Naive thymus-derived CD4-positive, alpha-beta T cell (primary cell): Measurements from ENCODE around the gene MYO1H. TPM values are rescaled to one million over a fixed set of nuclear protein-coding genes. Genes with fewer than 3 reads are reported as not detected.

ENCODE experiments used
- ATAC-seq: fragments of 150-1000 bp; cut with Tn5 transposase; 2 replicates; pipeline ENCODE4 v1.10.0; 2021; ENCODE audit warnings: mild to moderate bottlenecking, moderate library complexity
- CTCF ChIA-PET: fragments of 350-600 bp; sonication (Branson Sonifier 250); formaldehyde crosslinking; loops from one replicate; lab custom pipeline; 2021; ENCODE audit warnings: antibody characterized with exemption; lab: Charles Lee
- POLR2A ChIA-PET: fragments of 350-600 bp; sonication (Branson Sonifier 250); formaldehyde crosslinking; loops from one replicate; lab custom pipeline; 2021; ENCODE audit warnings: antibody characterized with exemption, inconsistent platforms; lab: Charles Lee
- DNase-seq, 9 donors: peaks; one replicate each; pipeline versions ENCODE4 v3.0.0 to v3.0.0-alpha.2; 2020 to 2022; ENCODE audit warnings: mixed read lengths in 1 of 9
- H3K27ac ChIP-seq: one replicate; pipeline ENCODE4 v1.7.0; 2013; ENCODE audit warnings: mild to moderate bottlenecking, low read depth, low read length, moderate library complexity
- H3K27me3 ChIP-seq, 2 donors: one replicate each; pipeline ENCODE4 v1.7.0; 2013; ENCODE audit warnings: low read length in 2 of 2, mild to moderate bottlenecking in 2 of 2, moderate library complexity in 2 of 2; ENCODE audit not compliant: control insufficient read depth in 2 of 2, insufficient read depth in 2 of 2
- H3K36me3 ChIP-seq, 3 experiments: 1 replicate in 2 of 3; 2 replicates in 1 of 3; pipeline ENCODE4 v1.7.0; 2013; ENCODE audit warnings: low read length in 3 of 3, mild to moderate bottlenecking in 3 of 3, moderate library complexity in 1 of 3; ENCODE audit not compliant: insufficient read depth in 3 of 3, control insufficient read depth in 2 of 3
- H3K4me1 ChIP-seq, 2 donors: one replicate each; pipeline ENCODE4 v1.7.0; 2013; ENCODE audit warnings: low read length in 2 of 2, mild to moderate bottlenecking in 2 of 2, moderate library complexity in 1 of 2; ENCODE audit not compliant: control insufficient read depth in 2 of 2, insufficient read depth in 2 of 2
- H3K4me3 ChIP-seq: 2 replicates; pipeline ENCODE4 v1.7.0; 2013; ENCODE audit warnings: mild to moderate bottlenecking, low read length
- H3K9me3 ChIP-seq, 3 experiments: 1 replicate in 2 of 3; 2 replicates in 1 of 3; pipeline ENCODE4 v1.7.0; 2013; ENCODE audit warnings: low read length in 3 of 3; ENCODE audit not compliant: control insufficient read depth in 2 of 3
- H3K27ac Mint-ChIP-seq, 9 donors: one replicate each; pipeline ENCODE4 v1.8.0; 2020 to 2022; ENCODE audit warnings: mixed read lengths in 9 of 9, mild to moderate bottlenecking in 8 of 9, moderate library complexity in 5 of 9, inconsistent platforms in 2 of 9
- H3K27me3 Mint-ChIP-seq, 5 donors: one replicate each; pipeline ENCODE4 v1.8.0; 2021 to 2022; ENCODE audit warnings: mixed read lengths in 5 of 5, mild to moderate bottlenecking in 1 of 5
- H3K36me3 Mint-ChIP-seq, 5 donors: one replicate each; pipeline ENCODE4 v1.8.0; 2020 to 2022; ENCODE audit warnings: mixed read lengths in 5 of 5, mild to moderate bottlenecking in 3 of 5, inconsistent platforms in 1 of 5
- H3K4me1 Mint-ChIP-seq, 7 donors: one replicate each; pipeline ENCODE4 v1.8.0; 2020 to 2022; ENCODE audit warnings: mixed read lengths in 7 of 7, mild to moderate bottlenecking in 3 of 7, inconsistent platforms in 1 of 7
- H3K4me3 Mint-ChIP-seq, 10 donors: one replicate each; pipeline ENCODE4 v1.8.0; 2020 to 2022; ENCODE audit warnings: mild to moderate bottlenecking in 10 of 10, mixed read lengths in 10 of 10, moderate library complexity in 6 of 10, inconsistent platforms in 2 of 10
- H3K9me3 Mint-ChIP-seq, 11 donors: one replicate each; pipeline ENCODE4 v1.8.0; 2020 to 2022; ENCODE audit warnings: mixed read lengths in 11 of 11, mild to moderate bottlenecking in 4 of 11, inconsistent platforms in 1 of 11, moderate library complexity in 1 of 11
- intact Hi-C, 2 donors: fragments of 100-400 bp; cut with micrococcal nuclease; formaldehyde crosslinking; loops; one replicate each; pipeline ENCODE4 v1.15.1; 2023
- polyA plus RNA-seq, 2 donors: library from polyadenylated mRNA; unstranded; fragments of 300-500 nt; fragmentation: Illumina TruSeq; gene quantifications; one replicate each; pipeline ENCODE4 v1.2.3, GENCODE V29; 2021
- total RNA-seq, 6 experiments: library from RNA in 5 of 6; stranded (reverse) in 5 of 6; gene quantifications; 1 replicate in 5 of 6; 2 replicates in 1 of 6; pipeline ENCODE4 v1.2.3 and lab custom pipeline; 2021 to 2026

The MYO1H gene
- total and polyA plus RNA-seq, 7 experiments from 2014 or later = 0.49 TPM; not detected in 6

DNA sequence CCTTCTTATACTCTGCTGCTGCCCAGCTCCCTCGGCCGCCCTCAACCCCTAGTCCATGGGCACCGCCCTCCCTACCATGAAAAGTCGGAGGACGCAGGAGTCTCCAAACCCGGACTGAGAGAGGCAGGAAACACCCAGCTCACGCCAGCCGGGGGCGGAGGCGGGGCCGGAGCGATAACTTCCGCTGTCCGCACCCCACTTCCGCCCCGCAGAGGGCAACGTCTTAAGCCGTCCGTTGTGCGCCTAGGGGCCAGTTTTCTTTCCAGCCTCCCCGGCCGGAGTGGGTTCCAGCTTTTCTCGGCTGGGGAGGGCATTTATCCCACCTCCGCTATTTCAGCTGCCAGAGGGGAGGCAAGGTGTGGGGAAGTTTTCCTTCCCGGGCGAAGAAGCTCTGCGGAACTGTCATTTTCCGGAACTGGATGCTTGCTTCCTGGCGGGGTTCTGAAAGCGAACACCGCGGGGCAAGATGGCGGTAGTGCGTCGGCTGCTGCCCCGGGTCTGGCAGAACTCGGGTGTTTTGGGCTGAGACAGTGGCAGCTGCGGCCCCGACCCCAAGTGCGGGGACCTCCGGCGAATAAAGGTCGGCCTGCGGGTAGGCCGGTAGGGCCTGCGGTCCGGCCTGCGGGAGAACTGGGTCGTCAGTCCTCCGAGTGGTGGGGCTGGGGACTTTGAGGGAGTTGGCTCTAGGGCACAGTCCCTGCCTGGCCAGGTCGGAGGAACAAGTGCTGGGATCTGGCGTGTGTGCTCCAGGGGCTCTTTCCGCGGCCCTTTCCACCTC, 129.7 kb downstream of the MYO1H start, which contains the start of the genes KCTD10 and UBE3B:
TSS of gene KCTD10 (minus strand) at position 116 of the 778 bp plus-strand sequence. CDS start at position 78, 38 bp downstream.
TSS of gene UBE3B (plus strand) at position 450 of the 778 bp plus-strand sequence. CDS start 5,918 bp downstream, outside the sequence.
- peaks cover 24 to 60% (median 49%) of the 10 kb centered on the region in 7 donors for H3K4me1 Mint-ChIP-seq
- H3K9me3 Mint-ChIP-seq = no peaks in the 10 kb centered on the region
- POLR2A ChIA-PET = interaction anchor here (1.2 to 2.2 kb wide), 2 partner anchors 44 to 96 kb away, joined by 3 to 9 read pairs; partner anchors contain the start of genes MMAB and MVK
- intact Hi-C loops = loop anchor here (1.0 to 5.0 kb wide), 9 partner anchors 45 to 1715 kb away; partner anchors contain the start of genes FAM222A (in 2 of the 2), MMAB (in 2 of the 2), MVK (in 2 of the 2) and C12orf76 (in 1 of the 2)
- Histone ChIP-seq H3K9me3 (no peaks in the 10 kb centered on the region), H3K4me1 (peaks cover 21 to 26% of the 10 kb centered on the region in 2 donors), H3K4me3 (peak within 1 kb of the TSS; percentile 93), H3K27me3 (no peaks in the 10 kb centered on the region), H3K36me3 (peaks cover 0 to 15% (median 0%) of the 10 kb centered on the region in 3 experiments), H3K27ac (peak within 1 kb of the TSS; percentile 90)
- H3K36me3 Mint-ChIP-seq = no peaks in the 10 kb centered on the region
- peak within 1 kb of the TSS; percentile 89 to 99 (median 96) for H3K4me3 Mint-ChIP-seq
- peak within 1 kb of the TSS; percentile 96 to 99 (median 98) for H3K27ac Mint-ChIP-seq
- H3K27me3 Mint-ChIP-seq = no peaks in the 10 kb centered on the region
- DNase-seq = peak; percentile 81 to 90 (median 87)
- ATAC-seq = peak; percentile 97
- CTCF ChIA-PET = interaction anchor here (1.0 kb wide), 1 partner anchor 49 kb away, joined by 3 read pairs; no protein-coding TSS in a partner anchor

GRCh38 chr12:109477963-109478315, 130.2 kb downstream of the MYO1H start:
- ChIA-PET CTCF (no interaction called here), POLR2A (interaction anchor here (1.2 to 2.2 kb wide), 2 partner anchors 45 to 95 kb away, joined by 3 to 9 read pairs; partner anchors contain the start of genes MMAB and MVK)
- H3K4me1 ChIP-seq = peaks cover 21 to 26% of the 10 kb centered on the region in 2 donors
- Mint-ChIP-seq H3K4me3 (peak overlapping the region; percentile 89 to 99 (median 96)), H3K27me3 (no peaks in the 10 kb centered on the region), H3K27ac (peak overlapping the region; percentile 96 to 99 (median 98)), H3K9me3 (no peaks in the 10 kb centered on the region), H3K36me3 (no peaks in the 10 kb centered on the region), H3K4me1 (peaks cover 24 to 58% (median 49%) of the 10 kb centered on the region in 7 donors)
- H3K36me3 ChIP-seq = peaks cover 0 to 12% (median 0%) of the 10 kb centered on the region in 3 experiments
- ATAC-seq (no peak), DNase-seq (no peak)
- H3K9me3 ChIP-seq = no peaks in the 10 kb centered on the region
- intact Hi-C loops = loop anchor here (1.0 to 5.0 kb wide), 9 partner anchors 45 to 1716 kb away; partner anchors contain the start of genes FAM222A (in 2 of the 2), MMAB (in 2 of the 2), MVK (in 2 of the 2) and C12orf76 (in 1 of the 2)
- H3K27me3 ChIP-seq = no peaks in the 10 kb centered on the region
- H3K27ac ChIP-seq = peak overlapping the region; percentile 90
- peak overlapping the region; percentile 93 for H3K4me3 ChIP-seq

GRCh38 chr12:109479761-109480160, 132.1 kb downstream of the MYO1H start:
- Mint-ChIP-seq H3K9me3 (no peaks in the 10 kb centered on the region), H3K4me3 (peak overlapping the region in 6 of 10 donors; percentile 21 to 99 (median 84)), H3K27me3 (no peaks in the 10 kb centered on the region), H3K27ac (peak overlapping the region in 2 of 9 donors; percentile 14 to 43), H3K4me1 (peaks cover 22 to 53% (median 43%) of the 10 kb centered on the region in 7 donors), H3K36me3 (peaks cover under 1 to 11% (median 6%) of the 10 kb centered on the region in 5 donors)
- Histone ChIP-seq H3K36me3 (peaks cover 0 to 27% (median 11%) of the 10 kb centered on the region in 3 experiments), H3K4me3 (no peak overlapping the region), H3K4me1 (peaks cover 21 to 26% of the 10 kb centered on the region in 2 donors), H3K9me3 (no peaks in the 10 kb centered on the region), H3K27ac (no peak overlapping the region), H3K27me3 (no peaks in the 10 kb centered on the region)
- intact Hi-C loops = loop anchor here (5.0 kb wide), 3 partner anchors 47 to 1717 kb away; partner anchors contain the start of genes ISCU (in 1 of the 2), PRDM4 (in 1 of the 2) and SART3 (in 1 of the 2)
- POLR2A ChIA-PET = no interaction called here
- no peak for DNase-seq
- no peak for ATAC-seq
- CTCF ChIA-PET = no interaction called here

- Mint-ChIP-seq H3K36me3 (peaks cover 4 to 17% (median 9%) of the 10 kb centered on the region in 5 donors), H3K4me1 (peaks cover 22 to 50% (median 41%) of the 10 kb centered on the region in 7 donors), H3K27ac (no peak overlapping the region), H3K9me3 (no peaks in the 10 kb centered on the region), H3K27me3 (no peaks in the 10 kb centered on the region), H3K4me3 (peak overlapping the region in 1 of 10 donors; percentile 96)
- ChIA-PET CTCF (interaction anchor here (0.9 kb wide), 1 partner anchor 47 kb away, joined by 3 read pairs; no protein-coding TSS in a partner anchor), POLR2A (no interaction called here)
- peaks cover 5 to 33% (median 17%) of the 10 kb centered on the region in 3 experiments for H3K36me3 ChIP-seq
- H3K27ac ChIP-seq = no peak overlapping the region
- no peaks in the 10 kb centered on the region for H3K9me3 ChIP-seq
- DNase-seq (no peak), ATAC-seq (no peak)
- no peak overlapping the region for H3K4me3 ChIP-seq
- no peaks in the 10 kb centered on the region for H3K27me3 ChIP-seq
- H3K4me1 ChIP-seq = peaks cover 21 to 26% of the 10 kb centered on the region in 2 donors
- intact Hi-C loops = no loop called here
These were observed 132.7 kb downstream of the MYO1H start for GRCh38 chr12:109480356-109480755.

- Histone ChIP-seq H3K27me3 (no peaks in the 10 kb centered on the region), H3K27ac (no peak overlapping the region), H3K36me3 (peaks cover 19 to 48% (median 29%) of the 10 kb centered on the region in 3 experiments), H3K4me1 (peaks cover 8 to 14% of the 10 kb centered on the region in 2 donors), H3K9me3 (no peaks in the 10 kb centered on the region), H3K4me3 (no peak overlapping the region)
- Mint-ChIP-seq H3K4me3 (no peak overlapping the region), H3K4me1 (peaks cover 11 to 35% (median 26%) of the 10 kb centered on the region in 7 donors), H3K36me3 (peaks cover 6 to 29% (median 9%) of the 10 kb centered on the region in 5 donors), H3K27ac (no peak overlapping the region), H3K9me3 (no peaks in the 10 kb centered on the region), H3K27me3 (no peaks in the 10 kb centered on the region)
- DNase-seq (no peak), ATAC-seq (no peak)
- intact Hi-C loops = no loop called here
- POLR2A ChIA-PET = no interaction called here
- CTCF ChIA-PET = no interaction called here
These were observed 134.2 kb downstream of the MYO1H start for GRCh38 chr12:109481863-109482262.

DNA sequence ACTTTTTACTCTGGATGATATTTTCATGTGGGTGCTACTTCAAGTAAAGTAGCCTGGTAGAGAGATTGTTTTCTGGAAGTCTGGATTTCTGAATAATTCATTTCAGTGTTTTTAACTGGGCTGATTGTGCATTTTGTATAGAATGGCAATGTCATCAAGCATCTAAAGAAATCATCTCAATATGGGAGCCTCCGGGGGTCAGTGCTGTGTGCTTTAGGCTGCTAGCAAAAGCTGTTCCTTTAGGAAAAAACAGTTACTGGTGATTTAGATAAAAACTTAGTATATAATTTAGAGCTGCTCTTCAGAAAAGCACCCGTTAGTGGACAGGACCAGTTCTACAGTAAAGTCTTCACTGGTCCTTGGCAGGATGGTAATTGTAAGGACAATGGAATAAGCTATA, 134.8 kb downstream of the MYO1H start:
- Histone ChIP-seq H3K27me3 (no peaks in the 10 kb centered on the region), H3K4me1 (peaks cover 8 to 14% of the 10 kb centered on the region in 2 donors), H3K36me3 (peaks cover 25 to 48% (median 29%) of the 10 kb centered on the region in 3 experiments), H3K4me3 (no peak overlapping the region), H3K27ac (no peak overlapping the region), H3K9me3 (no peaks in the 10 kb centered on the region)
- ATAC-seq (no peak), DNase-seq (no peak)
- H3K27ac Mint-ChIP-seq = no peak overlapping the region
- ChIA-PET POLR2A (interaction anchor here (0.7 kb wide), 1 partner anchor 12 kb away, joined by 3 read pairs; no protein-coding TSS in a partner anchor), CTCF (no interaction called here)
- no peaks in the 10 kb centered on the region for H3K27me3 Mint-ChIP-seq
- peaks cover 6 to 32% (median 9%) of the 10 kb centered on the region in 5 donors for H3K36me3 Mint-ChIP-seq
- no peak overlapping the region for H3K4me3 Mint-ChIP-seq
- intact Hi-C loops = no loop called here
- H3K4me1 Mint-ChIP-seq = peaks cover 7 to 29% (median 24%) of the 10 kb centered on the region in 7 donors
- H3K9me3 Mint-ChIP-seq = no peaks in the 10 kb centered on the region
